Prostate gland (tissue), 2 donors: Measurements from ENCODE around the gene FLG.

Experiments used
- POLR2A ChIP-seq: fragments of 450-650 bp; IDR thresholded peaks from one replicate; pipeline ENCODE4 v1.6.1; 2016; ENCODE audit warnings: antibody characterized with exemption, mild to moderate bottlenecking
- POLR2AphosphoS5 ChIP-seq: sonication (generic); formaldehyde crosslinking; IDR thresholded peaks from one replicate; pipeline ENCODE4 v1.6.1; 2017; ENCODE audit warnings: antibody characterized with exemption
- TF ChIP-seq, protein P1 (sequence below), 4 experiments: fragments of 200-600 bp in 2 of 4; fragments of 450-650 bp in 2 of 4; sonication (generic) in 2 of 4; IDR thresholded peaks; 1 replicate in 3 of 4; 2 replicates in 1 of 4; pipeline ENCODE4 v1.5.1; 2016 to 2019; ENCODE audit warnings: antibody characterized with exemption in 4 of 4, mild to moderate bottlenecking in 2 of 4, moderate library complexity in 2 of 4

DNA sequence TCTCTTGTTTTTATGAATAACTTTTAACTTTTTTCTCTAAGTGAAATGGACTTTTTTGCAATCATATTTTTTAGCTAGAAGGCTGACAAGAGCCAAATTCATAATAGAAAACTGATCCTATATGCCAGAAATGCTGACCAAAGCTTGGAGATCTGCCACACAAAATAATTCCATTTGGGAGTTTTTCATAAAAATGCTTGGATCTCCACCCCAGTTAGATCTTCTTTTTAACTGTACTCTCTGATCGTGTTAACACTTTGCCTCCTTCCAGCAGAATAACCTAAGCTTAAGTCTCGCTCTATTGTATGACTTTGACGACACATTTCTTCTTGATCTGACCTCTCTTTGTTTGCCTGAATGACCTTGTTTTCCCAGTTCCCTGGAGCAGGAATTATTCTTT, 18.0 kb upstream of the FLG start:
- no peak for TF ChIP-seq POLR2A
- TF ChIP-seq, protein P1, sequence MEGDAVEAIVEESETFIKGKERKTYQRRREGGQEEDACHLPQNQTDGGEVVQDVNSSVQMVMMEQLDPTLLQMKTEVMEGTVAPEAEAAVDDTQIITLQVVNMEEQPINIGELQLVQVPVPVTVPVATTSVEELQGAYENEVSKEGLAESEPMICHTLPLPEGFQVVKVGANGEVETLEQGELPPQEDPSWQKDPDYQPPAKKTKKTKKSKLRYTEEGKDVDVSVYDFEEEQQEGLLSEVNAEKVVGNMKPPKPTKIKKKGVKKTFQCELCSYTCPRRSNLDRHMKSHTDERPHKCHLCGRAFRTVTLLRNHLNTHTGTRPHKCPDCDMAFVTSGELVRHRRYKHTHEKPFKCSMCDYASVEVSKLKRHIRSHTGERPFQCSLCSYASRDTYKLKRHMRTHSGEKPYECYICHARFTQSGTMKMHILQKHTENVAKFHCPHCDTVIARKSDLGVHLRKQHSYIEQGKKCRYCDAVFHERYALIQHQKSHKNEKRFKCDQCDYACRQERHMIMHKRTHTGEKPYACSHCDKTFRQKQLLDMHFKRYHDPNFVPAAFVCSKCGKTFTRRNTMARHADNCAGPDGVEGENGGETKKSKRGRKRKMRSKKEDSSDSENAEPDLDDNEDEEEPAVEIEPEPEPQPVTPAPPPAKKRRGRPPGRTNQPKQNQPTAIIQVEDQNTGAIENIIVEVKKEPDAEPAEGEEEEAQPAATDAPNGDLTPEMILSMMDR (IDR thresholded peaks at IDR 0.05): no peak
- TF ChIP-seq POLR2AphosphoS5: no peak
